ENCODE data around the gene SYT10.
"Not testable (repeated sequence)": the region's sequence is repeated elsewhere in the genome, so short reads cannot be mapped to it uniquely, and the experiment has no call there.

The SYT10 gene, protein sequence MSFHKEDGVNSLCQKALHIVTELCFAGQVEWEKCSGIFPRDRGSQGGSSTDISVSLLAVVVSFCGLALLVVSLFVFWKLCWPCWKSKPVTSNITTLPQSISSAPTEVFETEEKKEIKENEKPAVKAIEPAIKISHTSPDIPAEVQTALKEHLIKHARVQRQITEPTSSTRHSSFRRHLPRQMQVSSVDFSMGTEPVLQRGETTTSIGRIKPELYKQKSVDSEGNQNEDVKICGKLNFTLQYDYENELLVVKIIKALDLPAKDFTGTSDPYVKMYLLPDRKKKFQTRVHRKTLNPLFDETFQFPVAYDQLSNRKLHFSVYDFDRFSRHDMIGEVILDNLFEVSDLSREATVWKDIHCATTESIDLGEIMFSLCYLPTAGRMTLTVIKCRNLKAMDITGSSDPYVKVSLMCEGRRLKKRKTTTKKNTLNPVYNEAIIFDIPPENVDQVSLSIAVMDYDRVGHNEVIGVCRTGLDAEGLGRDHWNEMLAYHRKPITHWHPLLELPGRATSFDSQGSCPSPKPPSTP

DNA sequence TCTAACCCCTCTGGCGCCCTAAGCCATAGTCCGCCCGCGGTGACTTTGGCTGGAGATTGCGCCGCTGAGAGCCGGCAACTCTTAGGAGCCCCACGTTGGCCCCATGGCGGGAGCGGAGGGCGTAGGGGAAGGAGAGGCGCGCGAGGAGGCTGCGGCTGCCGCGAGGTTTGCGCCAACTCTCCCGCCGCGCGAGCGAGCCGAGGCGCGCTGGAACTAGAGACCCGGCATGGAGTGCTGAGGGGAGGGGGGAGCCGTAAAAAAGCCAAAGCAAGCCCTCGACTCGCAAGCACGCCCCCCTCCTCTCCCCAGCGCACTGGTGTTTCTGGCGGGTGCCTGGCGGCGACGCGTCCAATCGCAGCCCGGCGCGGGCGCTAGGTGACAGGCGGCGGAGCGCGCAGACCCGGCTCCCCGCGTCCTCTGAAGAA, at the start of gene SYT10:
Gene SYT10, minus strand, starts transcription at position 233 of the 425 bp plus-strand sequence. CDS start 297 bp downstream, outside the sequence.
- no peak for DNase-seq

DNA sequence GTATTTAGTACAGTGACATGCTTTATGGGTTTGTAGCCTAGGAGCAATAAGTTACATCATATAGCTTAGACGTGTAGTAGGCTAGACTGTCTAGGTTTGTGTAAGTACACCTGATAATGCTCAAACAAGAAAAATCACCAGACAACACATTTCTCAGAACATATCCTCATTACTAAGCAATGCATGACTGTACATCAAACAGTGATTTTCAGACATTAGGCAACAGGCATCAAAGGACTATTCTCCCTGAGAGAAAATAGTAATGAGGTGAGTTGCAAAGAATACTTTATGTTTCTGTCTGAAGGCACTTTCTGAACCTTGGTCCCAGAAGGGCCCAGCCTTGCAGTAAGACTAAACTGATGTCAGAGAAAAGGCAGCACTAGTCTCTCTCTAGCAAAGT, 48.4 kb upstream of the SYT10 start:
- no peak for DNase-seq

DNA sequence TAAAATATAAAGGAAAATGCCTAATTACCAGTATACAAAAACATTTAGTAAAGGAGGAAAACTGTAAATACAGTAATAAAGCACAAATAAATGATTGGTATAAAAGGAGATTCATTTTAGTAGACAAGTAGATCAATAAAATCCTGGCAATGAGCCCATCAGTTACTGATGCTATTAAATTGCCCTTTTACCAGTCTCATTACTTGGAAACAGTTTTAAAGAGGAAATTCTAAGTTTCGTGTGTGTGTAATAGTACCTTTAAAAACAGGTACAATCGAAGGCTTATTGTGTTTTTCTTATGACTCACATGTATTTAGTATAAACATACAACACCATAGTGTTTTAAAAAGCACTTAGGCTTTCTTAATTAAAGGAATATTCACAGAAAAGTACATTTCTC, 46.4 kb upstream of the SYT10 start:
- no peak for DNase-seq

DNA sequence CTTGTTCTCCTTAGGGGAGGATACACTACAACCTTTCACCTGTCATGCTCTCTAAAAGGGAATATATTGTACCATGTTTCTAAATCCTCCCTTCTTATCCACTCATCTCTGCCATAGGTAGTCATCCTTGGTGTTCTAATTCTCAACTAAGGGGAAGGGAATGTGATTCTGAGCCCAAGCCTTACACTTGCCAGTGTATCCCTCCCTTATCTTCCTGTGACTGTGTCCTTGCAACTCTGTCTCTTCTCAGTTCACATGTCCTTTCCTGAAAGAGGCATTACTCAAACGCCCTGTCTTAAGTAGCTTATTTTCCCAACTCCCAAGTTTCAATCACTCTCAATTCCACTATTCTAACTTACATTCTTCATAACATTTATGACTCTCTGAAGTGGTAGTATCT, 44.5 kb upstream of the SYT10 start:
- no peak for DNase-seq

DNA sequence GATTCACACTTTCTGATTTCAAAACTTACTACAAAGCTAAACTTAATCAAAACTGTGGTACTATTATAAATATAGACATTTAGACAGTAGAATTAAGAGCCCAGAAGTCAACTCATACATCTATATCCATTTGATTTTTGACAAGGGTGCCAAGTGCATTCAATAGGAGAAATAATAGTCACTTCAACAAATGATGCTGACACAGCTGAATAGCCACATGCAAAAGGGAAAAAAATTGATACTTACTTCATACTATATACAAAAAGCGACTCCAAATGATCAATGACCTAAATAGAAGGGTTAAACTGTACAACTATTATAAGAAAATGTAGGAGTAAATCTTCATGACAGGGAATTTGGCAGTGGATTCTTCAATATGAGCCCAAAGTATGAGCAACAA, 40.7 kb upstream of the SYT10 start:
- DNase-seq, result no peak

DNA sequence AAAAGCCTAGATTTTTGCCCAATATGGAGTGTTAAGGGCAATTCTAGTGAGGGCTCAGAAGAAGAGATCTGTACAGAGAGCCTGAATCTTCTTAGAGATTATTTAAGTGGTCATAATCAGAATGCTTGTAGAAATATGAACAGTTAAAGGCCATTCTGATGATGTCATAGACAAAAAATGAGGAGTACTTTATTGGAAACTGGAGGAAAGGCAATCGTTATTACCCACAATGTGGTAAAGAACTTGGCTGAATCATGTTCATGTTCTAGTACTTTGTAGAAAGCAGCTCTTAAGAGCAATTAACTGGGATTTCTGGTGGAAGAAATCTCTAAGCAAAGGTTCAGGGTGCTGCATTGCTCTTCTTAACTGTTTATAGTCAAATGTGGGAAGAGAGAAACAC, 36.4 kb upstream of the SYT10 start:
- no peak for DNase-seq

DNA sequence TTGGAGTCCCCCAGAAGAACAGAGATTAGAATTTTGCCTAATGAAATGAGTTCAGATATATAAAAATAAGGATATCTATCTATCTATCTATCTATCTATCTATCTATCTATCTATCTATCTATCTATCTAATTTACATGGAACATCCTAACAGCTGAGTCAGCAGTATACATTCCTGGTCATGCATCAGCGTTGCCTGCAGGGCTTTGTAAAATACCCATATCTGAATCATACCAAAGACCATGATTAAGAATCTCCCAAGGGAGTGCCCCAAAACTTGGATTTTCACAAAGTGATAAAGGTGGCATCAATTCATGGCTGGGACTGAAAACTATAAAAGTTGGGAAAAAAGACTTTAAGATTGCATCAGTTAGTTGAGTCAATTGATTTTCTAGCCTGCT, 32.7 kb upstream of the SYT10 start:
- DNase-seq, result no peak

DNA sequence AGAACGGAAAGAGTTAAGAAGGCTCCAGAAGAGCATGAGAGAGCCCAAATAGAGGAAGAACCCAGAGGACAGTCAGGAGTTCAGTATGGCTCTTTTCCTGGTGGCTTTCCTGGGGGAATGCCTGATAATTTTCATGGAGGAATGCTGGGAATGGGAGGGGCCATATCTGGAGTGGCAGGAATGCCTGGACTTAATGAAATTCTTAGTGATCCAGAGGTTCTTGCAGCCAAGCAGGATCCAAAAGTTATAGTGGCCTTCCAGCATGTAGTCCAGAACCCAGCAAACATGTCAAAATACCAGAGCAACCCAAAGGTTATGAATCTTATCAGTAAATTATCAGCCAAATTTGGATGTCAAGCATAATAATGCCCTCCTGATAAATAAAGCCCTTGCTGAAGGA, 15.5 kb upstream of the SYT10 start:
- DNase-seq, result no peak

DNA sequence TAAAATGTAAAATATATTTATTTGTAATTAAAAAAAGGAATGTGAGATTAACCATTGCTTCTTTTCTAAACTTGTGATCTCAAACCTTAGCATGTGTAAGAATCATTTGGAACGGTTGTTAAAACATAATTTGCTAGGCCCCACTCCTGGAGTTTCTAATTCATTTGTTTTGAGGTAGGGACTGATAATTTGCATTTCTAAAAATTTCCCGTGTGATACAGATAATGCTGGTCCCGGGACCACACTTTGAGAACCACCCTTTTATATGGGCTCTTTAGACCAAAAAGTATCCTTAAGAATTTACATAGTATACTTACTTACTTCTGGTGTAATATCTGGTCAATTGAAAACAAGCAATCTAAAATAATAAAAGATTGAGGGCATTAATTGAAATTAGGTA, 10.9 kb upstream of the SYT10 start:
- DNase-seq, result no peak

DNA sequence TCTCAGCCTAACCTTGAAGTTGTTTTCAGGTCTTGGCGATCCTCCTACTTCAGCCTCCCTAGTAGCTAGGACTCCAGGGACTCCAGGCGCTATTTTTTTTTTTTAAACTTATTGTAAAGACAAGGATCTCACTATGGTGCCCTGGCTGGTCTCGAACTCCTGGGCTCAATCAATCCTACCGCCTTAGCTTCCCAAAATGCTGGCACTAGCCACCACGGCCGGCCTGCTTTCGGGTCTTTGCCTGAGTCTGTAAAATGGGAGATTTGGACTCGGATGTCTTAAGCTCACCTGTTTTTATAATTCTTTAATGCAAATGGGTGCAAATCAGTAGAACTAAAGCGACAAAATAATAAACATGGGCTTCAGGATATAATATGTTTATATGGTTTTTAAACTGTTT, 858 bp upstream of the SYT10 start:
- no peak for DNase-seq

DNA sequence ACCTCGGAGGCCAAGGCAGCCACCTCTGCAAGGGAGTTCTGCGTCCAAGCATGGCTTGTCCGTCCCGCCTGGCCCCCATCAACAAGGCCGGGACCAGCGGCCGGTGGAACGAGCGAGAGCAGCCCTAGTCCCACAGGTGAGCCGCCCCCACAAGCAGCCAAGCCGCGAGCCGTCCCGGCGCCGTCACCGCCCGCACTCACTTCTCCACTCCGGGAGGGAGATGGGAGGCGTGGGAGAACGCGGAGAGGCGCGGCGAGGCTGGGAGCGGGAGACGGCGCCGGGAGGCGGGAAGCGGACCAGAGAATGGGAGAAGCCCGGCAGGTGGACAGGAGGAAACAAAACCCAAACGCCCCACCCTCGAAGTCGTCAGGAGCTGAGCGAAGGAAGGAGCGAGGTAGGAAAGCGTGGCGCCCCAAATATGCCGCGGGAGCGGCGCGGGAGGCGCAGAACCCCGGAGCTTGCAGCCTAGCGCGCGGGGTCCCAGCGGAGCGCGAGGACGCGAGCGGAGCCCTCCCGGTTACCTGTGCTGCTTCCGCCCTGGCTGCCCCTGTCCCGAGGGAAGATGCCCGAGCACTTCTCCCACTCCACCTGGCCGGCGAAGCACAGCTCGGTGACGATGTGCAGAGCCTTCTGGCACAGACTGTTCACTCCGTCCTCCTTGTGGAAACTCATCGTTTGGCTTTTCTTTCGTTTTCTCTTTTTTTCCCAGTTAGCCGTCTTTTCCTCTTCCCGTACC, 600 bp downstream of the SYT10 start:
- no peak for DNase-seq

DNA sequence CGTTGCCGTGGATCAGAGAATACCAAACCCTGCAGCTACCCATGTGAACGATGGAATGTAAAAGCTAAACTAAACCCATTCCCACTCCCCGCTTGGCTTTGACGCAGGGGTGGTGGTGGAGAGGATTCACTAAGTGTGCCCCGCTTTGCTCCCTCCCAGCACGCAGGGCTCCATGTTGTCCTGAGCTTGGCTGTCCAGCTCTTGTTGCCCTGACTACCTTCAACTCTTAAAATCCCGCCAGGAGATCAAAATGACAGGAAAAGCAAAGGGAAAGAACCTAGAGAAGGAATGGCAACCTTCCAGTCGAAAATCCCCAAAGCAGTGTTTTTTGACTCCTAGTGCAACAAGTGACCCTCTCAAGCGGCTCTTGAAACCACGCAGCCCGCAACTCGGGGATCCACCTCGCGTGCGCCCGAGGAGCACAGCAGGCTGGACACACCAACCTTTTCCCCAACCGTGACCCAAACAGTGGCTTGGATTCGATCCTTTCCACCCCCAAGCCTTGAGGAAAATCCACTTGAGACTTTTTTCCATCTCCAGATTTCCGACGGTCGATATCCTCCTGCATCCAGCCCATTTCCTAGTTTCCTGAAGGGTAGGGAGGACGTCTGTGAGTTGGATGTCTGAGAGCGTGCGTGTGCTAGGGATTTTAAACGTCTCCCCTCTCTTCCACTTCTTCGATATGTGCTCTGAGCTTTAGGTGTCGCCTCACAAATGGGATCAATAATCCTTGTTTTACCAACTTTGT, 1.4 kb downstream of the SYT10 start:
- DNase-seq, result no peak

DNA sequence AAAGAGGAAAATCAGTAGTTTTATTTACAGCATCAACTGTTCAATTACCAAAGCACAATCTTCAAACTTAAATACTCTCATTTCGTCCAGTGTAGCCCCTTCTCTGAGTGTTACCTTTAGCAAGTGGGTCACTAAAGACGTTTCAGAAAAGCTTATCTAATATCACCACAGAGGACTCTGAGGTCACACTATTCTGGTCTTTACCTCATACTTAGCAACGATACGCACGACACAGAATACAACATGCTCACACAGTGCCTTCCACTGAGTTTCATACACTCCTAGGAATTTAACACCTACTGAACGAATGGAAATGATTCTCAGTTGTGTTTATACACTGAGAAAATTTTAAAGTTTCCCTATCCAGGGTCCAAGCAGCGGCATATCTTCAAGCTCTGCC, 2.0 kb downstream of the SYT10 start:
- no peak for DNase-seq

DNA sequence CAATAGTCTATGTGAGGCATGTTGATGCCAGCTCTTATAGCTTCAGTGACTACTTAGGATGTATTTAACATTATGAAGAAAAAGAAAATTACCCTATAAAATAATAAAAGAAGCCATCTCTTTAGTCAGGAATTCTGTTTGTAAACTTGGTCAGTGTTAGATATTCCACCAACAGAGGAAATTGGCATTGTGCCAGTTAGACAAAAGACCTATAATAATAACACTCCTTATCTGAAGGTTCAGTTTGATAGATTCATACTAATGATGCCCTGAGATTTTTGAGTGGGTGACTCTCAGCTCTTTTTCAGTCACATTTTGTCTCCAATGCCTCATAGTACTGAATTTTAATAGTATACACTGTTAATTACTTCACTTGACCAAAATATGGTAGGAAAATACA, 6.6 kb downstream of the SYT10 start:
- no peak for DNase-seq

DNA sequence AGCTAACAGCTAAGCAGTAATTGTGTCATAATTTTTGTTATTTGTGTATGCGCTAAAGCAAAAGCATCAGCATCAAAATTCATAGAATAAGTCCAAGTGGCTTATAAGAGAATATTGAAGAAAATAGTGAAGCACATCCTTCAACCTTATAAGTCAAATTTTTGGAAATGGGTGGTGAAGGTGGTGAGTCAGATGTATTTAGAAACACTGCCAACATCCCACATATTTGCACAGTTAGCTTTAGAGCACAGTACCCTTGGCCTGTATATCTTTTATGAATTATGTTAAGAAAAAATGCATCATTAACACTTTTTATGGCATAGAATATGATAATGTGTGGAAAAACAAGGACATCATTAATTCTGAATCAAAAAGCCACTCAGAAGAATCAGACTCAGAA, 8.0 kb downstream of the SYT10 start:
- DNase-seq, result no peak

DNA sequence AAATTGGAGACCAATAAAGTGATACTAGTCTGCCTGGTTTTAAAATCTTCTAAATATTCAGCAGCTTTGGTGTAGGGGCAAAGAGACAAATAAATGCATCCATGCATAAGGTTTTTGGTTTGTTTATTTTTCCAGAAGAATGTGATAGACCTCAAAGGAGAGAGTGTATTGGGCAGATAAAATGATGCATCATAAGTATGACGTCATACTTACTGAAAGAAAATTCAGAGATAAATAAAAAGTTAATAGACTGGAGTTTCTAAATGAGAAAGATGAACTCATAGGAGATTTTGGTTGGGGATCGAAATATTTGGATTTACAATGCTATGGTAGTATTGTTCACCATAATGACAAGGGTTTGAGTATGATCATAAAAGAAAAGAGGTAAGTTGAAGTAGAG, 10.2 kb downstream of the SYT10 start:
- no peak for DNase-seq

DNA sequence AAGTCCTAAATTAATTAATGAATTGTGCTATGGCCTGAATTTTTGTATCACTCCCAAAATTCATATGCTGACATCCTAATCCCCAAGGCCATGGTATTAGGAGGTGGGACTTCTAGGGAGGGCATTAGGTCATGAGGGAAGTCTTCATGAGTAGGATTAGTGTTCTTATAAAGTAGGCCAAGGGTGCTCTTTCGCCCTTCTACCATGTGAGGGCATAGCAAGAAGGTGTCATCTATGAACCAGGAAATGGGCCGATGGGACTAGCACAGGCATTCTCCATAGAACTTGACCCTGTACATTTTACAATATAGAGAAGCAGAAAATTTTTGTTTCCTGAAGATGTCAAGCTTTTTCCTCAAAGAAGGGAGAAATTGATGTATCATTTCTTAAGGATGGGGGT, 12.5 kb downstream of the SYT10 start:
- no peak for DNase-seq

DNA sequence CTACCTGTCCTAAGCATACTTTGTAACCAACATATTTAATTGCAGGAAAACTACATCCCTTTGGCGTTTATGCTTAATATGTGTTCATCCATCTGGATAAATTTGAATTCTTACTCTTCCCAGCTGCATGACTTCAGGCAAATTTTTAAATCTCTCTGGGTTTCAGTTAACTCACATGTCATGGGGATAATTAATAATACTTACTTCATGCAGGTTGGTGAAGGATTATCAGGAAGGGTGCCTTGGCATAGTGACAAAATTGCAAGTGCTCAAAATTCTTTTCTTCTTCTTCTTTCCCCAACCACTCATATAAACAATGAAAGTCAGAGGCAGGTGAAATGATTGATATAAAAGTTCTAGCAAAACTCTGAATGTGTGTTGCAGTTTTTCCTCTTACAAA, 15.9 kb downstream of the SYT10 start:
- no peak for DNase-seq

DNA sequence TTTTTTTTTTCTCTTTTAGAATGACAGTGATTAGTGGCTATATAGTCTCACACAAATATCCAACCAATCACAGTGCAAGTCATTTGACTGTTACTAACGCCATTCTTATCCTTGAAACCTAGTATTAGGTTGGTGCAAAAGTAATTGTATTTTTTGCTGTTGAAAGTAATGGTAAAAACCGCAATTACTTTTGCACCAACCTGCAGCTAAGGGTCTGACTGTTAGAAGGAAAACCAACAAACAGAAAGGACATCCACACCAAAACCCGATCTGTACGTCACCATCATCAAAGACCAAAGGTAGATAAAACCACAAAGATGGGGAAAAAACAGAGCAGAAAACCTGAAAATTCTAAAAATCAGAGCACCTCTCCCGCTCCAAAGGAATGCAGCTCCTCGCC, 27.2 kb downstream of the SYT10 start:
- DNase-seq, result not testable (repeated sequence)

DNA sequence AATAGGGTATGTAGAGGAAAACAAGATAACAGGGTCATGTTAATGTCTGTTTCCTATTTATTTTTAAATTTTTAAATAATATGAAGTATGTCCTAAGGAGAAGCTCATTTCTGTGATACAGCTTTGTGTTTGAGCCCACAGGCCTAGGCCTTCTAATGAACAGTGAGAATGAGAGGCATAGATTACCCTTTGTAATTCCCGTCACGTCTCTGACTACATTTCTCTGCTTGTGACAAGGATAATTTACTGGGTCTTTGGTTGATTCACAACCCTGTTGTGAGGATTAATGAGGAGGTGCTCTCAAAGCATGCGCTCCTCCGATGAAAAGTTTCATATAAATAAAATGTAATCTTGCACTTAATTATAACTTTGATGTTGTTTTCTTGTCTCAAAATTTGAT, 56.1 kb downstream of the SYT10 start:
- DNase-seq, result no peak

DNA sequence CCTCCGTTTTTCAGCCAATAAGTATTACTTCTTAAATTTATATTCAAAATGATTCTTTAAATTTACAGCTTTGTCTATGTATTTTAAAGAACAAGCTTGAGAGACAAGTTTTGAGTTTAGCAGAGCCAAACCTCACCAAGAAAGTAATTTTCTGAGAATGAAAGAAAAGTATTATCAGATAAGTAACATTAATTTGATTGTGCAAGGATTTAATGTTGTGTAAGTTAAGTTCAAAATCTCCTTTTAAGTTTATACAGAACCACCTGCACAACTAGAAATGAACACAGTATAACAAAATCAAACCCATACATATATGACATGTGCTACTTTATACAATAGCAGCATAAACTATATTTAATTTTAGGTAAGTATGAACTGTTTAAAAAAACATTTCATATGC, 63.5 kb downstream of the SYT10 start:
- DNase-seq, result no peak

DNA sequence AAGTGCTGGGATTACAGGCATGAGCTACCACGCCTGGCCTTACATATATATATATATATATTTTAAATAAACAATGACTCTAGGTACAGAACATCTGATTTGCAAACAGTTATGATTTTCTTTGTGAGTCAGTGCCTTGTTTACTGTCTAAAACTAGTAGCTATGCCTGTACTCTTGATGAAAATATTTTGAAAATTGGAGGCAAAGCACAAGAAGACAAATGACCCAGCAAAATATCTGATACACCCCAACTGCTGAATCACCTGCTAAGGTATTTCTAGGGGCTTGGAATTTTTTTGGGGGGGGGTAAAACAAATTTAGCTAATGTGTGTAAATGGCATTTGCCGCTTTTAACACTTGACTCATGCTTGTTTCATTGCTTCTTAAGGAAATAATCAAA, 69.3 kb downstream of the SYT10 start:
- no peak for DNase-seq

DNA sequence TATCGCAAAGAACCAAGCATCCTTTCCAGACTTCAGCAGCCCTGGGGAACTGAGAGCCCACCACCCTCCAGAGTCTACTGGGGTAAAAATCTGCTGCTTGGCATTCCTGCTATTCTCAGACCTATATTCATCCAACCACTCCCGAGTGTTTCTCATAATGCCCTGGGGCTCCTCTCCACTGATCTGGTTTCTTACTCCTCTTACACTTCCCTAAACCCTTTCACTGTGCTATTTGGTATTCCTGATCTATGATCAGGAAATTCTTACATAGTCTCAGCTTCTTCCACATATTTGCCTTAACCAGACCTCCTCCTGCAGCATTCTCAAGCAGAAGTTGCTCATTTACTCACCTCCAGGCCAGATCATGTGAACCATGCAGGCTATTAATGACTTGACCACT, 82.4 kb downstream of the SYT10 start:
- no peak for DNase-seq

DNA sequence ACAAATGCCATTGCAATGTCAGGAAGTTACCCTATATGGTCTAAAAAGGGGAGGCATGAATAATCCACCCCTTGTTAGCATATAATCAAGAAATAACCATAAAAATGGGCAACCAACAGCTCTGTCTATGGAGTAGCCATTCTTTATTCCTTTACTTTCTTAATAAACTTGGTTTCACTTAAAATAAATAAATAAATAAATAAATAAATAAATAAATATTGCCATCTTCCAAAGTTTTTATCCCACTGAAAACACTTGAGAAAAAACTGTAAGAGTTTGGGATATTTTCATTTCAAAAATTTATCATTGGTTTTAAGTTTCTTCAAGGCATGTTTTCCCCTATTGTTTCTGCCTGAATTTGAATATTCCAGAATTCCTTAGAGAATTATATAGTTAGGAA, 89.8 kb downstream of the SYT10 start:
- no peak for DNase-seq
